CD4-positive, alpha-beta T cell (primary cell): Measurements from ENCODE around the gene FGGY. TPM values are rescaled to one million over a fixed set of nuclear protein-coding genes. Genes with fewer than 3 reads are reported as not detected.

Experiments used
- ATAC-seq: fragments of 200-7000 bp; cut with Tn5 transposase; one replicate; pipeline ENCODE4 v1.10.0; 2022; ENCODE audit warnings: mild to moderate bottlenecking; ENCODE audit not compliant: poor library complexity
- CTCF ChIA-PET: fragments of 350-600 bp; sonication (Branson Sonifier 250); formaldehyde crosslinking; loops from one replicate; lab custom pipeline; 2021; ENCODE audit warnings: antibody characterized with exemption, inconsistent platforms; lab: Charles Lee
- POLR2A ChIA-PET: fragments of 350-600 bp; sonication (Branson Sonifier 250); formaldehyde crosslinking; loops from one replicate; lab custom pipeline; 2021; ENCODE audit warnings: antibody characterized with exemption, inconsistent platforms; lab: Charles Lee
- DNase-seq, 14 experiments: peaks; one replicate each; pipeline ENCODE4 v3.0.0-alpha.2; 2013 to 2020; ENCODE audit warnings: mixed read lengths in 2 of 14
- H3K27ac ChIP-seq, 2 donors: one replicate each; pipeline versions ENCODE4 v1.5.1 to v1.7.0; 2013; ENCODE audit warnings: low read length in 2 of 2, low read depth in 1 of 2, mild to moderate bottlenecking in 1 of 2
- H3K27me3 ChIP-seq, 2 experiments: 1 replicate in 1 of 2; 2 replicates in 1 of 2; pipeline versions ENCODE4 v1.6.1 to v1.7.0; 2013; ENCODE audit warnings: low read length in 2 of 2, control low read depth in 1 of 2, mild to moderate bottlenecking in 1 of 2, moderate library complexity in 1 of 2; ENCODE audit not compliant: insufficient read depth in 2 of 2, control insufficient read depth in 1 of 2
- H3K36me3 ChIP-seq: one replicate; pipeline ENCODE4 v1.6.1; 2013; ENCODE audit warnings: low read length, control low read depth; ENCODE audit not compliant: insufficient read depth
- H3K4me1 ChIP-seq: one replicate; pipeline ENCODE4 v1.6.1; 2013; ENCODE audit warnings: low read length, control low read depth; ENCODE audit not compliant: insufficient read depth
- H3K4me3 ChIP-seq: one replicate; pipeline ENCODE4 v1.5.1; 2013; ENCODE audit warnings: mild to moderate bottlenecking, low read length, moderate library complexity
- H3K9me3 ChIP-seq, 2 experiments: 1 replicate in 1 of 2; 2 replicates in 1 of 2; pipeline versions ENCODE4 v1.6.1 to v1.7.0; 2013; ENCODE audit warnings: low read length in 2 of 2, mild to moderate bottlenecking in 2 of 2, control low read depth in 1 of 2, moderate library complexity in 1 of 2; ENCODE audit not compliant: control insufficient read depth in 1 of 2, insufficient read depth in 1 of 2
- H3K27ac Mint-ChIP-seq: one replicate; pipeline ENCODE4 v1.8.0; 2020; ENCODE audit warnings: mixed read lengths
- H3K27me3 Mint-ChIP-seq: one replicate; pipeline ENCODE4 v1.8.0; 2021; ENCODE audit warnings: mixed read lengths
- H3K36me3 Mint-ChIP-seq: one replicate; pipeline ENCODE4 v1.8.0; 2021; ENCODE audit warnings: low read depth, mixed read lengths
- H3K4me1 Mint-ChIP-seq: one replicate; pipeline ENCODE4 v1.8.0; 2021; ENCODE audit warnings: low read depth, mixed read lengths
- H3K4me3 Mint-ChIP-seq: one replicate; pipeline ENCODE4 v1.8.0; 2020; ENCODE audit warnings: mild to moderate bottlenecking, mixed read lengths
- H3K9me3 Mint-ChIP-seq: one replicate; pipeline ENCODE4 v1.8.0; 2020; ENCODE audit warnings: mixed read lengths
- CTCF ChIP-seq: fragments of 200-600 bp; IDR thresholded peaks from one replicate; pipeline ENCODE4 v1.8.0; 2022; ENCODE audit warnings: antibody characterized with exemption, mild to moderate bottlenecking
- intact Hi-C, 2 experiments: fragments of 100-400 bp; cut with DNase I in 1 of 2; cut with micrococcal nuclease in 1 of 2; formaldehyde crosslinking; loops; one replicate each; pipeline versions ENCODE4 v1.15.1 to v1.9.0; 2023 to 2025; cut with DNase I, micrococcal nuclease
- total RNA-seq, 174 experiments: library from RNA in 2 of 174; stranded (reverse) in 2 of 174; gene quantifications; one replicate each; pipeline ENCODE4 v1.2.3 and lab custom pipeline; 2021 to 2026

FGGY gene
- total RNA-seq, 2 experiments from 2014 or later, result 9.5 to 10.0 TPM

DNA sequence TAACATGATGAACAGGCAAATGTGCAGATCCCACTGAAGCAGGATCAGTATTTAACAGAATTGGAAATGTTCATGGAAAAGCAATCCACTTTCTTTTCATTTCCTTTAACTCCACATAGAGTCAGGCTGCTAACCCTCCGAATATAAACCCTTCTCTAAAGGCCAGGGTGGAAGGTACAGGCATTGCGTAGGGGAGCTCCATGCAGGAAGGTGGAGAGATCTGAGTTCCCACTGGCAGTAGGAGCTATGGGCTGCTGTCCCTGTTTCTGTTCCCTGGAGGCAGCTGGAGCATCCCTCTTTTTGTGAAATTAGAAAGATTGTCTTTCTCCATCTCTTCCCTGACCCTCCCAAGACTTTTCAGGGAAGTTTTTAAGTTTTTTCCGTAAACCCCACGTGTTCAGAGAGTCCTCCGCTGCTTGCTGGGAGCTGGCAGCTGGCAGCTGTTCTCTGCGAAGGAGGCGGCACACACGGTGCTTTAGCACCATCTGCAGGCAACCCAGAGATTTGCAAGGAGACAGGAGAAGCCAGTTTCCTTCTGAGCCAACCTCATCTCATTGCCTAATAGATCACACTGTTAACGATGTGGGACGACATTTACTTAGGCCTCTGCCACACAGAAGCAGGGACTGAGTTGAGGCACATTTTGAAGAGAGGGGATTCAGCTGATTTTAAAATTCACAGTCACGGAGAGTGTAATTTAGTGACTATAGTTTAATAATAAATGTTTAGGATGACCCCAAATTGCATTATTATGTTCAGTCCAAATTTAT, 462.4 kb downstream of the FGGY start:
- intact Hi-C loops, result loop anchor here (1.0 to 5.0 kb wide), 5 partner anchors 60 to 1244 kb away; no protein-coding TSS in a partner anchor
- H3K27ac ChIP-seq, result no peak overlapping the region
- Mint-ChIP-seq H3K27me3 (no peaks in the 10 kb centered on the region), H3K4me1 (peaks cover 4% of the 10 kb centered on the region), H3K27ac (no peak overlapping the region), H3K4me3 (no peak overlapping the region), H3K36me3 (no peaks in the 10 kb centered on the region), H3K9me3 (no peaks in the 10 kb centered on the region)
- no peaks in the 10 kb centered on the region for H3K9me3 ChIP-seq
- peaks cover 6% of the 10 kb centered on the region for H3K4me1 ChIP-seq
- ChIA-PET CTCF (interaction anchor here (0.6 to 2.7 kb wide), 14 partner anchors 8 to 1106 kb away, joined by 3 to 12 read pairs (median 4); partner anchors contain the start of genes JUN and MYSM1), POLR2A (interaction anchor here (0.9 to 1.2 kb wide), 3 partner anchors 20 to 1213 kb away, joined by 3 to 5 read pairs (median 3); partner anchors contain the start of genes JUN and OMA1)
- no peaks in the 10 kb centered on the region for H3K27me3 ChIP-seq
- ATAC-seq (peak; percentile 88), DNase-seq (peak; percentile 42 to 81 (median 62))
- TF ChIP-seq CTCF, result peak; percentile 88
- H3K4me3 ChIP-seq, result no peak overlapping the region
- H3K36me3 ChIP-seq, result no peaks in the 10 kb centered on the region

GRCh38 chr1:59761443-59761842, 464.5 kb downstream of the FGGY start:
- Mint-ChIP-seq H3K4me3 (no peak overlapping the region), H3K36me3 (no peaks in the 10 kb centered on the region), H3K27ac (no peak overlapping the region), H3K27me3 (no peaks in the 10 kb centered on the region), H3K4me1 (peaks cover 4% of the 10 kb centered on the region), H3K9me3 (no peaks in the 10 kb centered on the region)
- intact Hi-C loops, result no loop called here
- H3K4me1 ChIP-seq, result peaks cover 6% of the 10 kb centered on the region
- POLR2A ChIA-PET, result no interaction called here
- no peaks in the 10 kb centered on the region for H3K36me3 ChIP-seq
- no peak for TF ChIP-seq CTCF
- CTCF ChIA-PET, result interaction anchor here (1.2 kb wide), 1 partner anchor 16 kb away, joined by 3 read pairs; no protein-coding TSS in a partner anchor
- DNase-seq, result no peak
- no peaks in the 10 kb centered on the region for H3K27me3 ChIP-seq
- H3K9me3 ChIP-seq, result no peaks in the 10 kb centered on the region
- H3K4me3 ChIP-seq, result no peak overlapping the region
- ATAC-seq, result no peak
- H3K27ac ChIP-seq, result no peak overlapping the region

DNA sequence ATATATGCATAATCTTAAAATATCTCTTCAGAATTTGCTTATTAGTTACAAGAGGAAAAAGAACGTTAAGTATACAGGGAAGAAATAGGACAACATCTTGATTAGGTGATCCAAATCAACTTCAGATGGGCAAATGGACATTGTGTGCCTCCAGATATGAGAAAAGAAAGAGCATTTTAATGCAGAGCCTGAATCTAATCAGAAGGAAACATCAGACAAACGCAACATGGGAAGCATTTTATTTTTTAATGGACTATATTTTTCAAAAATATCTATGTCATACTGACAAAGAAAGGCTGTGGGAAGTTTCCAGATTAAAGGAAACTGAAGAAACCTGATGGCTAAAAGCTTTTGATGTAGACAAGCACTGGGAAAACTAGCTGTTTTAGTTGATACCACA, 466.5 kb downstream of the FGGY start:
- intact Hi-C loops, result no loop called here
- ChIA-PET CTCF (interaction anchor here (0.6 kb wide), 1 partner anchor 938 kb away, joined by 3 read pairs; no protein-coding TSS in a partner anchor), POLR2A (no interaction called here)
- H3K36me3 ChIP-seq, result no peaks in the 10 kb centered on the region
- H3K27me3 ChIP-seq, result no peaks in the 10 kb centered on the region
- H3K27ac Mint-ChIP-seq, result no peak overlapping the region
- no peaks in the 10 kb centered on the region for H3K9me3 Mint-ChIP-seq
- H3K4me1 ChIP-seq, result peaks cover 6% of the 10 kb centered on the region
- TF ChIP-seq CTCF, result no peak
- no peaks in the 10 kb centered on the region for H3K9me3 ChIP-seq
- DNase-seq (no peak), ATAC-seq (no peak)
- peaks cover 4% of the 10 kb centered on the region for H3K4me1 Mint-ChIP-seq
- no peak overlapping the region for H3K27ac ChIP-seq
- no peak overlapping the region for H3K4me3 Mint-ChIP-seq
- H3K4me3 ChIP-seq, result no peak overlapping the region
- no peaks in the 10 kb centered on the region for H3K36me3 Mint-ChIP-seq
- no peaks in the 10 kb centered on the region for H3K27me3 Mint-ChIP-seq
